GM19395 (cell line): ENCODE data around the gene TP73.

ENCODE experiments used
- ATAC-seq: cut with Tn5 transposase; IDR thresholded peaks from one replicate; pipeline ENCODE4 v1.9.1; 2021; ENCODE audit warnings: mild to moderate bottlenecking, moderate library complexity; ENCODE audit not compliant: unreplicated experiment

Gene TP73

DNA sequence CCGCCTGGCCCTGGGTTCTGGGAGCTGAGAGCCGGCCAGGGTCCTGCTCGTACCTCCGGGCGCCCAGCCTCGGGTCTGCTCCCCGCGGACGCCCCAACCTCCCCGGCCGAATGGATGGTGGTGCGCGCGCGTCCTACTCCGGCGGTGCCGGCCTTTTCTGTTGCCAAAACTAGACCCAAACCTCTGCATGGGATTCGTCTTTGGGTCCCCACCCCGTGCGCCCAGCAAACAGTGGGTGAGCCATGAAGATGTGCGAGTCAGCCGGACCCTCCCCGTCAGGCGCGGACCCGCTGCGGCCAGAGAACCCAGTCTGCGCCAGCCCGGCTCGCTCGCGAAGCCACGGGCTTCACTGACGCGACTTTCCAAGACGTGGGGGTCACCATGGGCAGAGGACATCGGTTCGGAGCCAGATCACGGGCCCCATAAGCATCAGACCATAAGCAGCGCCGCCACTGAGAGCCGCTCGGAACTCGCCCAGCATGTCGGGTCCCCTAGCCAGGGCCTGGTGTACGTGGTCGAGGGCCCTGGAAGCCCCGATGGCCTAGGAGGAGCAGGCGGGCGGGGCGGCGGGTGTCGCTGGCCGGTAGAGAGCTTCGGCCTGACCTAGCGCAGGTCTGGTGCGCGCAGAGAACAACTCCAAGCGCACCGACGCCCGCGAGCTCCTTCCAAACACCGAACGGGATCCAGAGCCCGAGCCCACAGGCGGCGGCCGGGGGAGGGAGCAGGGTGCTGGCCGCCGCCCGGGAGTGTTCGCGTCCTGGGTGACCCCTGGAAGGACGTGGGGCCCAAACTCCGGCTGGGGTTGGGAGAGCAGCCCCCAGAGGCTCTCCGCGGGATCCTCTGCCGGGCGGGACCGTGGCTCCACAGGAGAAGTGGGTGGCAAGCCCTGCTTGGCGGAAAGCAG is 1.0 kb upstream of the TP73 start:
- no peak for ATAC-seq

DNA sequence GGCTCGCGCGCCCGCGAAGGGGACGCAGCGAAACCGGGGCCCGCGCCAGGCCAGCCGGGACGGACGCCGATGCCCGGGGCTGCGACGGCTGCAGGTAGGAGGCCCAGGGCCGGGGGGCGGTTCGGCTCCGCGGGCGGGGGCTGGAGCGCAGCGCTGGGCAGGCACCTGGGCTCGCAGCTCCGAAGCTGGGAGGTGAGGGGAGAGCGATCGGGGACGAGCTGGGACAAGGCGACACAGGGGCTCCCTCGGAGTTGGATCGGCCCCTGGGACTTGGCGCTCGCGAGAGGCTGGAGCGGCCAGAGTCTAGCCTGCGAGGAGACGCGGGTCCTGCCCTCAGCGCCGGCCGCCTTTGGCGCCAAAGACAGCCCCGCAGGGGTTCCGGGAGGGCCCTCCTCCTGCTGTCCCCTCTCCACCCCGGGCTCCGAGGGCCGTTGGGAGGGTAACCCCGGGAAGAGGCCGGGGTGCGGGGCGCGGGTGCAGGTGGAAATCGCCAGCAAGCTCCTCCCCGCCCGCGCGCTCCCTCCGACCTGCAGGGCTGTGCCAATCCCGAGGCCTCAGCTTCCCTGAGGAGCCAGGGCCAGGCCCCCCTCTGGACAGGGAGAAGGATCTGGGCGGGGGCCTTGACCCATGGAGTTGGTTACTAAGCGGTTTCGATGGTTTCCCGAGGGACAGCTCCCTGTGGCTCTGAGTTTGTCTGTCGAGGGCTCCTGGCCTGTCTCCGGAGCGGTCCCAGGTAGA is 401 bp downstream of the TP73 start:
- no peak for ATAC-seq

GRCh38 chr1:3653286-3653618 is 936 bp downstream of the TP73 start:
- no peak for ATAC-seq

DNA sequence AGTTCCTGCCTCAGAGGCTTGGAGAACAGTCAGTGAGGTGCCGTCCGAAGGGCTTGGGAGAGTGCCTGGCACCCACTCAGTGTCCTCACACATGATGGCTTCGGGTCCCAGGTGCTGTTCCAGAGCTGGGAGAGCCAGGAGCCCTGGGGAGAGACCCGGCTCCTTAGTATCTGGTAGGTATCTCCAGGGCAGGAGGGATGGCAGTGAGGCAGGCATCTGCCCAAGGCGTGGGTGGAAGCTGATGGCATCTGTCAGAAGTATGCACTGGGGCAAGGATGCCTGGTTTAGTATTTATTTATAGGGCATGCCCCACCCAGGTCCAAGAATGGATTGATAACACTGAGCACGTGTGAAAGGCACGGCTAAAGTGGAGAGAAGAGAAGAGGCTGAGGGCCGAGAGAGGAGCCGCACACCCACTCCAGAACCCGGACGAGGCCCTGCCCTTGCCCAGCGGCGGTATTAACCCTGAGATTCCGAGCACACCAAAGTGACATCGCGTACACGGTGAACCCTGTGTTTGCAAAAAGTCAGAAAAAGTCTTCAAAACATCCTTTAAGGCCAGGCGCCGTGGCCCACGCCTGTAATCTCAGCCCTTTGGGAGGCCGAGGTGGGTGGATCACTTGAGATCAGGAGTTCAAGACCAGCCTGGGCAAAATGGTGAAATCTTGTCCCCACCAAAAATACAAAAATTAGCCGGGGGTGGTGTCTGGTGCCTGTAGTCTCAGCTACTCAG is 2.4 kb downstream of the TP73 start:
- no peak for ATAC-seq

GRCh38 chr1:3656450-3657095 is 4.3 kb downstream of the TP73 start:
- ATAC-seq, result peak; percentile 79

- ATAC-seq, result no peak
These were observed 4.8 kb downstream of the TP73 start for GRCh38 chr1:3657096-3657475.

GRCh38 chr1:3657578-3658230 is 5.4 kb downstream of the TP73 start:
- no peak for ATAC-seq

DNA sequence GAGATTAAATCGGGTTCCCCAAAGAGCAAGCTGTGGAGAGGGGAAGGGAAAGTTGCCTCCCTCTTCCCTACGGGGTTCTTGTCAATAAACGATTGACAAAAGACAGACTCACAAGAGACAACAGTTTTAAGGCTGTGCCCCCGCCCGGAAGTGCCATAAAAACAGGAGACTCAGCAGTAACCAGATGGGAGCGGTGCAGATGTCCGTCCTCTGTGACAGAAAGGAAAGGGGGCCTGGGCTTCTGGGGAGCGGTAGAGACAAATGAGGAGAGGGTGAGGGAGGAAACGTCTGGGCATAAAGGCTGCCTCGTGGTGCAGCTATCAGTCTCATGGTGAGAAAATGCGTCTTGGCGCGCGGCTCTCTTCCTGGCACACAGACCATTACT is 5.9 kb downstream of the TP73 start:
- no peak for ATAC-seq

- no peak for ATAC-seq
These were observed 6.8 kb downstream of the TP73 start for GRCh38 chr1:3659093-3659492.

- ATAC-seq, result no peak
These were observed 8.4 kb downstream of the TP73 start for GRCh38 chr1:3660704-3661103.

GRCh38 chr1:3661631-3662030 is 9.3 kb downstream of the TP73 start:
- ATAC-seq, result no peak

DNA sequence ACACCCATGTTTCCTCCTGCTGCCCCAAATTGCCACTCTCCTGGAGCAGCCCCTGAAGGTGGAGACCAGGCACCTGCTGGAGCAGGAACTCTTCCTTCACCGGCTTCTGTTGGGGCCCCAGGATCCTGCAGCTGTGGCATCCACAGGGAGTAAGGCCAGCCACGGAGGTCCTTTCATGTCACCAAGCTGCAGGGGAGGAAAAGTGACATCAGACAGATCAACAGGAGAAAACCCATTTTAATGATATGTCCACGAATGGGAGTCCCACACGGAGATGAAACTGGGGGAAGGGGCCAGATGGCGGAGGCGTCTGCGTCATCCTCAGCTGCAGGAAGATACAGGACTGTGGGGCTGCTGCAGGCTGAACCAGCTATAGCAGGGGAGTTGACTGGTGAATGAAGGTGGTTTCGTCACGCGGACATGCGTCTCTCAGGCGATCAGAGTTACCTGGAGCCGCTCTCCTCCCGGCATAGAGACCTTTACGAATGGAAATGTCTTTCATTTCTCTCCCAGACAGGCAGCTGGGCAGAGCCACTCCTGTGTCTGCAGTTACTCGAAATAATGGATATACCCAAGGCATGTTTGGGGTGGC is 9.9 kb downstream of the TP73 start:
- no peak for ATAC-seq

DNA sequence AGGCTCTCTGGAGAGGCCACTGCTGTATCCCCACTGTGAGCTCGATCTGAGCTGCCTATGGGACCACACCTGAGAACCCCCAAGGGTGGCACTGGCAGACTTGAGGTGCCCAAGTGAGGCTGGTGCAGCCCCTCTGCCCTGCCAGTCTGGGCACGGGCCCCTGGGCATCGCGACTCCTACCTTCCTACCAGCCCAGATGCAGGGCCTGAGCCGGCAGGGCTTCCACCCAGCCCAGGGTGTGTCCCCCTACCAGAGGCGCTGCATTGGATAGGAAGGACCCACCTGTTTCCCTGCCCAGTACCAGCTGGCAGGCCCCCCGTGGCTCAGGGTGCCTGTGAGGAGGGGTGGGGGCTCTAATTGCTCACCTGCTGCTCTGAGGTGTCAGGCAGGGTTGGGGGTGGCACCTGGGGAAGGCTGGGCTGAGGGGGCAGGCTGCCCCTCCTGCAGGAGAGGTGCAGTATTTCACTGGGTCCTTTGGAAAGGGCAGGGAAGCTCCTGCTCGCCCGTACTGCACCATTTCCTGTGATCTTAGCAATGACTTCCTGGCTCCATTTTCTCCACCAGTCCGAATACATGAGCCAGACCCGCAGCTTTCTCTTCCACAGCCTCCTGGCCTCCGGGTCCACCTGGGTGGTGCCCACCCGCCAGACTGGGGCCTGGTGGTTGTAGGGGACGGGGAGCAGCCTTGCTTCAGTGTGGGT is 11.8 kb downstream of the TP73 start:
- no peak for ATAC-seq

- no peak for ATAC-seq
These were observed 12.5 kb downstream of the TP73 start for GRCh38 chr1:3664700-3665375.

DNA sequence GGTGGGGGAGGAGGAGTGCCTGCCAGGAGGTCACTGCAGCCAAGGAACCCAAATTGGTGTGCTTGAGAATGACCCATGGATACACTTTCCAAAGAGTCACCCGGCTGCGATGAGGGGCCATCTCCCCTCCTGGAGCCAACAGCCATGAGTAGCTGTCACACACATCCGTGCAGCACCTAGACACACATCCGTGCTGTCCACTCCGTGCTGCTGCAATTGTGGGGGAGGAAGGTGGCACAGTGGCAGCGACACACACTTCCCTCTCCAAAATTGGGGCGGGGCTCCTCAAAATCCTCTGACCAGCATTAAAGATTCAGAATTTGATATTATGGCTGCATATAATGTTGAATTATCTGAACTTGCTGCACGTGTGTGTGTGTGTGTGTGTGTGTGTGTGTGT is 15.8 kb downstream of the TP73 start:
- no peak for ATAC-seq

DNA sequence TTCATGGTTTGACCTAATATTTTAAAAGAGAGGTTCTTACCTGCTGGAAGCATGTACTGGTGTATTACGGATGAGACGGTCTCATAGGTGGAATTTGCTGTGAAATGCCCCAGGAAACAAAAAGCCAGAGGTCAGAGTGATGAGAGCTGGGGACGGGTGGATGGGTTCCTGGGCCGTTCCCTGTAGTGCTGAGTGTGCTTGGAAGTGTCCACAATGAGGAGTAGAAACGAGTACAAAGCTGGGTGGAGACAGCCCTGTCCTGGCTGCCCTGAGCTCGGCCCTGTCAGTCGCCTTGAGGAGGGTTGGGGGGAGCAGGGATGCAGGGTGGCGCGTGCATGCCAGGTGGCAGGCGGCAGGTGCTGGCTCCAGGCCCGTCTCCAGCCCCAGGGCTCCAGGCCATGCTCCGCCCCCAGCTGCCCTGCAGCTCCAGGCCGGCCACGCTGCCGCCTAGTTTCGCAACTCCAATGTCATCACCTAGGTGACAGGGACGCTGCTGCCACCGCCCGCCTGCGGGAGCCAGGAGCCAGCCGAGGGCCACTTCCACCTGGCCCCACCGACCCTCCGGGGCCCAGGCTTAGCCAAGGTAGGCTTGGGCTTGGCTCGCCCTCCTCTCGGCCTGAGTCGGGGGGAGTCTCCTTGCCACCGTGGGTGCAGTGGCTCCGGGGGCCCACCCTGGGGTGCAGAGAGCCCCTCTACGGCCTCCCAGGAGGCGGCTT is 16.4 kb downstream of the TP73 start:
- no peak for ATAC-seq

DNA sequence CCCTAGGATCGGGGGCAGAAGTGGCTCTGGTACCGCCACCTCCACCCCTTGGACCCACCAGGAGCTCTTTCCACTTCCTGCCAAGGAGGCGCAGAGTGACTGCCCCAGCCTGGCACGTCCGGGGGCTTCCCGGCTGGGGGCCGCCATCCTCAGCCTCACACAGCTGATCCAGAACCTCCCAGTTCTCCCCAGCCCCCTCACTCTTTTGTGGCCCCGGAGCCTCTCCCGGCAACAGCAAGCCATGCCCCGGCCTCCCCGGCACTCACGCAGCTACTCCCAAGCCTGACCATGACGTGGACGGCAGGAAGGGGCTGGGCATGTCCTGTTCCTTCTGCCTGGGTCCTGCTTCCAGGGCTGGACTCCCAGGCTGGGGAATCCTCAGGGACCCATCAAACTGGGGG is 17.1 kb downstream of the TP73 start:
- no peak for ATAC-seq

GRCh38 chr1:3669971-3670431 is 17.7 kb downstream of the TP73 start:
- no peak for ATAC-seq
